Parathyroid adenoma (tissue), 2 donors: ENCODE data around the gene DGKQ.

ENCODE experiments used
- H2AFZ ChIP-seq: fragments of 300-600 bp; sonication (generic); one replicate; pipeline ENCODE4 v1.7.0; 2017; ENCODE audit warnings: antibody characterized with exemption, mild to moderate bottlenecking
- H3K27ac ChIP-seq: fragments of 300-600 bp; sonication (generic); one replicate; pipeline ENCODE4 v1.7.0; 2017
- H3K27me3 ChIP-seq: fragments of 300-600 bp; sonication (generic); one replicate; pipeline ENCODE4 v1.7.0; 2017; ENCODE audit warnings: low read length; ENCODE audit not compliant: control insufficient read depth, insufficient read depth
- H3K36me3 ChIP-seq: fragments of 300-600 bp; sonication (generic); one replicate; pipeline ENCODE4 v1.7.0; 2017; ENCODE audit warnings: low read length; ENCODE audit not compliant: control insufficient read depth, insufficient read depth
- H3K4me1 ChIP-seq: fragments of 300-600 bp; sonication (generic); one replicate; pipeline ENCODE4 v1.7.0; 2017; ENCODE audit warnings: control low read depth
- H3K4me2 ChIP-seq: fragments of 300-600 bp; sonication (generic); one replicate; pipeline ENCODE4 v1.7.0; 2017; ENCODE audit warnings: low read length
- H3K4me3 ChIP-seq: fragments of 300-600 bp; sonication (generic); one replicate; pipeline ENCODE4 v1.7.0; 2017; ENCODE audit warnings: low read depth, low read length
- H3K79me2 ChIP-seq: fragments of 300-600 bp; sonication (generic); one replicate; pipeline ENCODE4 v1.7.0; 2017; ENCODE audit warnings: control low read depth
- H3K9ac ChIP-seq: fragments of 300-600 bp; sonication (generic); one replicate; pipeline ENCODE4 v1.7.0; 2017; ENCODE audit warnings: mild to moderate bottlenecking
- H3K9me3 ChIP-seq: fragments of 300-600 bp; sonication (generic); one replicate; pipeline ENCODE4 v1.7.0; 2017; ENCODE audit warnings: low read length; ENCODE audit not compliant: control insufficient read depth
- CTCF ChIP-seq: fragments of 300-600 bp; sonication (generic); IDR thresholded peaks from one replicate; pipeline ENCODE4 v1.7.0; 2017; ENCODE audit warnings: antibody characterized with exemption, mild to moderate bottlenecking
- donor health status: primary hyperparathyroidism.

Gene DGKQ

GRCh38 chr4:965766-966134 is 7.6 kb downstream of the DGKQ start:
- Histone ChIP-seq H3K9me3 (no peaks in the 10 kb centered on the region), H2AFZ (no peak overlapping the region), H3K4me1 (no peaks in the 10 kb centered on the region), H3K79me2 (no peaks in the 10 kb centered on the region), H3K4me3 (no peak overlapping the region), H3K9ac (no peak overlapping the region), H3K27me3 (no peaks in the 10 kb centered on the region), H3K4me2 (no peak overlapping the region), H3K27ac (no peak overlapping the region), H3K36me3 (no peaks in the 10 kb centered on the region)
- no peak for TF ChIP-seq CTCF

GRCh38 chr4:965048-965765 is 8.2 kb downstream of the DGKQ start:
- Histone ChIP-seq H2AFZ (no peak overlapping the region), H3K36me3 (no peaks in the 10 kb centered on the region), H3K9ac (no peak overlapping the region), H3K79me2 (no peaks in the 10 kb centered on the region), H3K27ac (no peak overlapping the region), H3K4me3 (no peak overlapping the region), H3K27me3 (no peaks in the 10 kb centered on the region), H3K4me1 (no peaks in the 10 kb centered on the region), H3K9me3 (no peaks in the 10 kb centered on the region), H3K4me2 (no peak overlapping the region)
- no peak for TF ChIP-seq CTCF

GRCh38 chr4:964346-965025 is 8.9 kb downstream of the DGKQ start:
- no peak overlapping the region for H3K4me2 ChIP-seq
- no peak for TF ChIP-seq CTCF
- H3K9ac ChIP-seq = no peak overlapping the region
- no peak overlapping the region for H3K27ac ChIP-seq
- no peak overlapping the region for H2AFZ ChIP-seq
- H3K4me1 ChIP-seq = no peaks in the 10 kb centered on the region
- H3K27me3 ChIP-seq = no peaks in the 10 kb centered on the region
- no peaks in the 10 kb centered on the region for H3K9me3 ChIP-seq
- H3K4me3 ChIP-seq = no peak overlapping the region
- no peaks in the 10 kb centered on the region for H3K36me3 ChIP-seq
- H3K79me2 ChIP-seq = no peaks in the 10 kb centered on the region

- Histone ChIP-seq H3K27me3 (no peaks in the 10 kb centered on the region), H3K4me1 (no peaks in the 10 kb centered on the region), H3K9ac (no peak overlapping the region), H3K4me3 (no peak overlapping the region), H3K79me2 (no peaks in the 10 kb centered on the region), H3K36me3 (no peaks in the 10 kb centered on the region), H2AFZ (no peak overlapping the region), H3K27ac (no peak overlapping the region), H3K4me2 (no peak overlapping the region), H3K9me3 (no peaks in the 10 kb centered on the region)
- no peak for TF ChIP-seq CTCF
These were observed 9.8 kb downstream of the DGKQ start for GRCh38 chr4:963276-964225.
